Adrenal gland (tissue), 5 donors: ENCODE results near the gene TGFB2.

Experiments used
- POLR2A ChIP-seq, 2 donors: fragments of 450-650 bp; IDR thresholded peaks; one replicate each; pipeline ENCODE4 v1.6.1; 2017; ENCODE audit warnings: antibody characterized with exemption in 2 of 2, mild to moderate bottlenecking in 2 of 2, moderate library complexity in 1 of 2
- TF ChIP-seq, protein P1 (sequence below), 6 experiments: fragments of 450-650 bp in 4 of 6; fragments of 200-600 bp in 2 of 6; sonication (generic) in 1 of 6; IDR thresholded peaks; 1 replicate in 5 of 6; 2 replicates in 1 of 6; pipeline versions ENCODE4 v1.5.1 to v1.8.0; 2016 to 2021; ENCODE audit warnings: antibody characterized with exemption in 6 of 6, mild to moderate bottlenecking in 2 of 6, moderate library complexity in 1 of 6
- donor health status: DM: no; HTN: no; CAD: no.

DNA sequence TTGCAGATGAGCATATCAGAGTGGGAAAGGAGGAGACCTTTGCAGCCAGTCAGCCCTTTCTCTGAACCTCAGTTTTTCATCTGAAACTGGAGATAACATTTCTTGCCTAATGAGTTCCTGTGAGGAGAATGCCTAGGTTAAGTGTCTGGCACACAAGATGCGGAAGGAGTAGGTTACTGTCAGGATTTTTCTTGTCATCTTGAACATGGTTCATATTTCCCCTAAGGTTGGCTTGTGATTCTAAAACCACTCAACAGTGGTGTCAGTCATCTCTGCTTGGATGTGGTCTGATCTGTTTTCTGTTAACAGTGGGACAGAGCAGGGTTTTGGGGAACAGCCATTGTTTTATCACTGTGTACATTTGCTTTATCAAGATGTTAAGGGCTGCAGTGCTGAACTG is 70.6 kb downstream of the TGFB2 start:
- TF ChIP-seq, protein P1, sequence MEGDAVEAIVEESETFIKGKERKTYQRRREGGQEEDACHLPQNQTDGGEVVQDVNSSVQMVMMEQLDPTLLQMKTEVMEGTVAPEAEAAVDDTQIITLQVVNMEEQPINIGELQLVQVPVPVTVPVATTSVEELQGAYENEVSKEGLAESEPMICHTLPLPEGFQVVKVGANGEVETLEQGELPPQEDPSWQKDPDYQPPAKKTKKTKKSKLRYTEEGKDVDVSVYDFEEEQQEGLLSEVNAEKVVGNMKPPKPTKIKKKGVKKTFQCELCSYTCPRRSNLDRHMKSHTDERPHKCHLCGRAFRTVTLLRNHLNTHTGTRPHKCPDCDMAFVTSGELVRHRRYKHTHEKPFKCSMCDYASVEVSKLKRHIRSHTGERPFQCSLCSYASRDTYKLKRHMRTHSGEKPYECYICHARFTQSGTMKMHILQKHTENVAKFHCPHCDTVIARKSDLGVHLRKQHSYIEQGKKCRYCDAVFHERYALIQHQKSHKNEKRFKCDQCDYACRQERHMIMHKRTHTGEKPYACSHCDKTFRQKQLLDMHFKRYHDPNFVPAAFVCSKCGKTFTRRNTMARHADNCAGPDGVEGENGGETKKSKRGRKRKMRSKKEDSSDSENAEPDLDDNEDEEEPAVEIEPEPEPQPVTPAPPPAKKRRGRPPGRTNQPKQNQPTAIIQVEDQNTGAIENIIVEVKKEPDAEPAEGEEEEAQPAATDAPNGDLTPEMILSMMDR (IDR thresholded peaks at IDR 0.05), result no peak
- TF ChIP-seq POLR2A (IDR thresholded peaks at IDR 0.05), result no peak
